ENCODE results near the gene ABLIM2. TPM values are rescaled to one million over a fixed set of nuclear protein-coding genes. Genes with fewer than 3 reads are reported as not detected.

ABLIM2 gene
- total RNA-seq, 1 experiment from 2014 or later = 2.7 TPM

DNA sequence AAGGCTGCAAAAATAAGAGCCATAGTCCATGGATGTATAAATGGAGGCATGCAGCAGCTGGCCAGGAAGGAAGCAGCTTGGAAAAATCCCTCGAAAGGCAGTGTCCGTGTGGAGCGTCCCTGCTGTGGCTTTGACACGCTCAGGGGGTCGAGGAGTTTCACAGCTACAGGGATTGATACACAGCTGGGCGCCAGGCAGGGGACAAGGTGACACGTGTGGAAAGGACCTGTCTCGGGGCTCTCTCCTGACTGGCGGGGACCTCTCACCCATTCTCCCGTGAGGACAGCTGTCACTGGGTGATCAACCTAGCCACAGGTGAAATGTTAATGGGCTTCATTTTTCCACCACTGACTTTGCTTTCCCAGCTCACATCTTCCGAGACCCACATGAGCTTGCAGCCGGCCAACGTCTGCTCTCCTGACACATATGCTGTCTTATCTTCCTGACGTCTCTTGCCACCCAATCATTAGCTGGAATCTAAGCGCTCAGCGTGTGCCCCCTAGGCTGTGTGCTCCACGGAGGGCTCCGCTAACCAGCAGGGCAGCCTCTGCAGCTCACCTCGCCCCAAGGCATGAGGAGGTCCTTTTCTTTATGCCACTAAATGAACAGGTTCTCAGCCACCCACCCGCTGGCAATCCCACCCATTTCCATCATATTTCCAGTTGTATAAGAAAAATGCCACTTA, 129.6 kb downstream of the ABLIM2 start:
- ChIA-PET CTCF (no interaction called here), POLR2A (ENCODE audit: low non-redundant PET) (no interaction called here)
- no TSS peak for BruUV-seq (replicated peaks)
- peaks cover 7% of the 10 kb centered on the region for H3K4me1 ChIP-seq (ENCODE audit: insufficient read depth, low read length, poor library complexity, severe bottlenecking)
- DNase-seq (ENCODE audit: low spot score) = no peak
- H3K27ac ChIP-seq (ENCODE audit: low read depth, low read length, poor library complexity, severe bottlenecking) = no peak overlapping the region
- TF ChIP-seq, protein P1, sequence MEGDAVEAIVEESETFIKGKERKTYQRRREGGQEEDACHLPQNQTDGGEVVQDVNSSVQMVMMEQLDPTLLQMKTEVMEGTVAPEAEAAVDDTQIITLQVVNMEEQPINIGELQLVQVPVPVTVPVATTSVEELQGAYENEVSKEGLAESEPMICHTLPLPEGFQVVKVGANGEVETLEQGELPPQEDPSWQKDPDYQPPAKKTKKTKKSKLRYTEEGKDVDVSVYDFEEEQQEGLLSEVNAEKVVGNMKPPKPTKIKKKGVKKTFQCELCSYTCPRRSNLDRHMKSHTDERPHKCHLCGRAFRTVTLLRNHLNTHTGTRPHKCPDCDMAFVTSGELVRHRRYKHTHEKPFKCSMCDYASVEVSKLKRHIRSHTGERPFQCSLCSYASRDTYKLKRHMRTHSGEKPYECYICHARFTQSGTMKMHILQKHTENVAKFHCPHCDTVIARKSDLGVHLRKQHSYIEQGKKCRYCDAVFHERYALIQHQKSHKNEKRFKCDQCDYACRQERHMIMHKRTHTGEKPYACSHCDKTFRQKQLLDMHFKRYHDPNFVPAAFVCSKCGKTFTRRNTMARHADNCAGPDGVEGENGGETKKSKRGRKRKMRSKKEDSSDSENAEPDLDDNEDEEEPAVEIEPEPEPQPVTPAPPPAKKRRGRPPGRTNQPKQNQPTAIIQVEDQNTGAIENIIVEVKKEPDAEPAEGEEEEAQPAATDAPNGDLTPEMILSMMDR (conservative IDR thresholded peaks at IDR 0.05; ENCODE audit: low read depth, low read length) = no peak
- TF ChIP-seq EZH2 (IDR thresholded peaks at IDR 0.05; ENCODE audit: borderline replicate concordance, low read depth, low read length, poor library complexity, severe bottlenecking) = no peak
- H3K36me3 ChIP-seq (ENCODE audit: insufficient read depth, low read length, poor library complexity, severe bottlenecking) = no peaks in the 10 kb centered on the region
- H3K4me3 ChIP-seq (ENCODE audit: low read depth, low read length, poor library complexity, severe bottlenecking) = no peak overlapping the region
- intact Hi-C loops (cut with micrococcal nuclease; ENCODE audit: unreplicated experiment) = no loop called here
- H3K27me3 ChIP-seq (replicated peaks; ENCODE audit: insufficient read depth, low read depth, low read length, poor library complexity) = no peaks in the 10 kb centered on the region
- no peaks in the 10 kb centered on the region for H3K9me3 ChIP-seq (ENCODE audit: low read depth, low read length, poor library complexity, severe bottlenecking)

DNA sequence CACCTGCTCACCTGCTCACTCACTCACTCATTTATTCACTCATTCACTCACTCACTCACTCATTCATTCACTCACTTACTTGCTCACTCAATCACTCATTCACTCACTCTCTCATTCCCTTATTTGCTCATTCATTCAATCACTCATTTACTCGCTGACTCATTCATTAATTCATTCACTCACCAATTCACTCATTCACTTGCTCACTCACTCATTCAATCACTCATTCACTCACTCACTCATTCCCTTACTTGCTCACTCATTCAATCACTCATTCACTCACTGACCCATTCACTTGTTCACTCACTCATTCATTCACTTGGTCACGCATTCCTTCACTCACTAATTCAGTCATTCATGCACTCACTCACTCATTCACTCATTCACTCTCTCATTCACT, 130.2 kb downstream of the ABLIM2 start:
- ChIA-PET POLR2A (ENCODE audit: low non-redundant PET) (no interaction called here), CTCF (no interaction called here)
- no peak for DNase-seq (ENCODE audit: low spot score)
- no peak for TF ChIP-seq EZH2 (IDR thresholded peaks at IDR 0.05; ENCODE audit: borderline replicate concordance, low read depth, low read length, poor library complexity, severe bottlenecking)
- TF ChIP-seq, protein P1 (conservative IDR thresholded peaks at IDR 0.05; ENCODE audit: low read depth, low read length) = no peak
- no peak overlapping the region for H3K27ac ChIP-seq (ENCODE audit: low read depth, low read length, poor library complexity, severe bottlenecking)
- BruUV-seq (replicated peaks) = no TSS peak
- intact Hi-C loops (cut with micrococcal nuclease; ENCODE audit: unreplicated experiment) = no loop called here
- H3K4me1 ChIP-seq (ENCODE audit: insufficient read depth, low read length, poor library complexity, severe bottlenecking) = peaks cover 5% of the 10 kb centered on the region
- no peak overlapping the region for H3K4me3 ChIP-seq (ENCODE audit: low read depth, low read length, poor library complexity, severe bottlenecking)
- no peaks in the 10 kb centered on the region for H3K36me3 ChIP-seq (ENCODE audit: insufficient read depth, low read length, poor library complexity, severe bottlenecking)
- H3K9me3 ChIP-seq (ENCODE audit: low read depth, low read length, poor library complexity, severe bottlenecking) = no peaks in the 10 kb centered on the region
- no peaks in the 10 kb centered on the region for H3K27me3 ChIP-seq (replicated peaks; ENCODE audit: insufficient read depth, low read depth, low read length, poor library complexity)

DNA sequence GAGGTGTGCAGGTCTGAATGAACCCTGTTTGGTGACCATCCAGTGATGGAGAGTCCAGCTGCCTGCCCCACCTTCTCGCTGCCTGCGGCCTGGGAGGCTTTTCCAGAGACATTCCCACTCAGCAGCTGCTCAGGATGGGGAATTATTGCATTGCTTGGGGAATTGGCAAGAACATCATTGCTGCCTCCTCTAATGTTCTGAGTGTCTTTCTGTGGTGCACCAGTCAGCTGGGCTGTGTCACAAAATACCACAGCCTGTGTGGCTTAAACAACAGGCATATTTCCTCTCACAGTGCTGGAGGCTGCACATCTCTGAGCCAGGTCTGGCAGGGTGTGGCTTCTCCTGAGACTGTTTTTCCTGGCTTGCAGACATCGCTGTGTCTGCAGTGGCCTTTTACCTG, 132.2 kb downstream of the ABLIM2 start:
- POLR2A ChIA-PET (ENCODE audit: low non-redundant PET) = no interaction called here
- no TSS peak for BruUV-seq (replicated peaks)
- CTCF ChIA-PET = interaction anchor here (0.6 kb wide), 1 partner anchor 222 kb away, joined by 6 read pairs; no protein-coding TSS in a partner anchor
- Histone ChIP-seq H3K4me3 (ENCODE audit: low read depth, low read length, poor library complexity, severe bottlenecking) (no peak overlapping the region), H3K9me3 (ENCODE audit: low read depth, low read length, poor library complexity, severe bottlenecking) (no peaks in the 10 kb centered on the region), H3K4me1 (ENCODE audit: insufficient read depth, low read length, poor library complexity, severe bottlenecking) (no peaks in the 10 kb centered on the region), H3K27me3 (replicated peaks; ENCODE audit: insufficient read depth, low read depth, low read length, poor library complexity) (no peaks in the 10 kb centered on the region), H3K27ac (ENCODE audit: low read depth, low read length, poor library complexity, severe bottlenecking) (no peak overlapping the region), H3K36me3 (ENCODE audit: insufficient read depth, low read length, poor library complexity, severe bottlenecking) (no peaks in the 10 kb centered on the region)
- TF ChIP-seq, protein P1 (conservative IDR thresholded peaks at IDR 0.05; ENCODE audit: low read depth, low read length) = no peak
- intact Hi-C loops (cut with micrococcal nuclease; ENCODE audit: unreplicated experiment) = no loop called here
- DNase-seq (ENCODE audit: low spot score) = no peak
